NCI-H748 (cell line): Measurements from ENCODE around the gene PNKD.
A peak's percentile ranks its signal among the peaks of the same experiment; 100 is the strongest.

Source experiments
- DNase-seq: peaks from one replicate; lab custom pipeline; 2025; ENCODE audit not compliant: unreplicated experiment; lab: John Stamatoyannopoulos, UW

PNKD gene

GRCh38 chr2:218368621-218369153, 98.4 kb downstream of the PNKD start:
- peak; percentile 67 for DNase-seq

GRCh38 chr2:218369330-218369729, 99.0 kb downstream of the PNKD start:
- peak; percentile 55 for DNase-seq

GRCh38 chr2:218370410-218371063, 100.2 kb downstream of the PNKD start:
- DNase-seq = no peak

- no peak for DNase-seq
Observed at GRCh38 chr2:218371983-218372350, 101.6 kb downstream of the PNKD start.

- DNase-seq = no peak
Observed at GRCh38 chr2:218374795-218375194, 104.5 kb downstream of the PNKD start.

GRCh38 chr2:218375212-218375611, 104.9 kb downstream of the PNKD start:
- no peak for DNase-seq

- DNase-seq = no peak
Observed at GRCh38 chr2:218378053-218378452, 107.7 kb downstream of the PNKD start.

- no peak for DNase-seq
Observed at GRCh38 chr2:218381916-218382366, 111.6 kb downstream of the PNKD start, which contains the start of gene SLC11A1. SLC11A1 (plus strand) TSS chr2:218382273; CDS start chr2:218382369, 96 bp downstream.

GRCh38 chr2:218382785-218383184, 112.5 kb downstream of the PNKD start:
- no peak for DNase-seq

GRCh38 chr2:218383892-218384519, 113.7 kb downstream of the PNKD start:
- no peak for DNase-seq

- no peak for DNase-seq
Observed at GRCh38 chr2:218384975-218385374, 114.7 kb downstream of the PNKD start.

GRCh38 chr2:218386505-218387368, 116.4 kb downstream of the PNKD start:
- DNase-seq = no peak

GRCh38 chr2:218387369-218388194, 117.3 kb downstream of the PNKD start:
- DNase-seq = peak; percentile 82

GRCh38 chr2:218389333-218390150, 119.2 kb downstream of the PNKD start:
- no peak for DNase-seq

GRCh38 chr2:218391202-218391601, 120.9 kb downstream of the PNKD start:
- DNase-seq = no peak

- no peak for DNase-seq
Observed at GRCh38 chr2:218392459-218392858, 122.1 kb downstream of the PNKD start.

GRCh38 chr2:218392891-218393462, 122.7 kb downstream of the PNKD start:
- no peak for DNase-seq

- DNase-seq = no peak
Observed at GRCh38 chr2:218393750-218394290, 123.5 kb downstream of the PNKD start.
